ENCODE measurements around the gene ELAVL3.

ELAVL3 gene

GRCh38 chr19:11505032-11505503 lies 24.2 kb upstream of the ELAVL3 start:
- no peaks in the 10 kb centered on the region for H3K27me3 ChIP-seq (ENCODE audit: control insufficient read depth, insufficient read depth, low read length)
- peak overlapping the region; percentile 92 for H3K27ac ChIP-seq (ENCODE audit: low read depth, low read length)
- H3K9ac ChIP-seq (ENCODE audit: low read length), result peak overlapping the region; percentile 88
- no peaks in the 10 kb centered on the region for H3K36me3 ChIP-seq (ENCODE audit: control insufficient read depth, insufficient read depth, low read length)
- peak overlapping the region; percentile 89 for H3K4me3 ChIP-seq (ENCODE audit: low read depth, low read length)
- peaks cover 11% of the 10 kb centered on the region for H3K4me1 ChIP-seq (ENCODE audit: control insufficient read depth, insufficient read depth, low read length)
- H3K9me3 ChIP-seq (ENCODE audit: control insufficient read depth, insufficient read depth, low read depth, low read length), result no peaks in the 10 kb centered on the region

GRCh38 chr19:11504502-11505031 lies 23.7 kb upstream of the ELAVL3 start:
- Histone ChIP-seq H3K9ac (ENCODE audit: low read length) (peak overlapping the region; percentile 51), H3K4me3 (ENCODE audit: low read depth, low read length) (peak overlapping the region; percentile 89), H3K27me3 (ENCODE audit: control insufficient read depth, insufficient read depth, low read length) (no peaks in the 10 kb centered on the region), H3K4me1 (ENCODE audit: control insufficient read depth, insufficient read depth, low read length) (peaks cover 11% of the 10 kb centered on the region), H3K9me3 (ENCODE audit: control insufficient read depth, insufficient read depth, low read depth, low read length) (no peaks in the 10 kb centered on the region), H3K36me3 (ENCODE audit: control insufficient read depth, insufficient read depth, low read length) (no peaks in the 10 kb centered on the region), H3K27ac (ENCODE audit: low read depth, low read length) (no peak overlapping the region)

GRCh38 chr19:11499890-11500420 lies 19.1 kb upstream of the ELAVL3 start:
- Histone ChIP-seq H3K4me1 (ENCODE audit: control insufficient read depth, insufficient read depth, low read length) (peaks cover 6% of the 10 kb centered on the region; the same call in 1 of the 2 replicates), H3K27ac (ENCODE audit: low read depth, low read length) (no peak overlapping the region), H3K36me3 (ENCODE audit: control insufficient read depth, insufficient read depth, low read length) (peaks cover 9% of the 10 kb centered on the region; the same call in 1 of the 2 replicates), H3K27me3 (ENCODE audit: control insufficient read depth, insufficient read depth, low read length) (no peaks in the 10 kb centered on the region), H3K9ac (ENCODE audit: low read length) (no peak overlapping the region), H3K9me3 (ENCODE audit: control insufficient read depth, insufficient read depth, low read depth, low read length) (no peaks in the 10 kb centered on the region), H3K4me3 (ENCODE audit: low read depth, low read length) (no peak overlapping the region)

- Histone ChIP-seq H3K4me3 (ENCODE audit: low read depth, low read length) (no peak overlapping the region), H3K36me3 (ENCODE audit: control insufficient read depth, insufficient read depth, low read length) (peaks cover 14% of the 10 kb centered on the region; the same call in 1 of the 2 replicates), H3K4me1 (ENCODE audit: control insufficient read depth, insufficient read depth, low read length) (no peaks in the 10 kb centered on the region), H3K9me3 (ENCODE audit: control insufficient read depth, insufficient read depth, low read depth, low read length) (no peaks in the 10 kb centered on the region), H3K27me3 (ENCODE audit: control insufficient read depth, insufficient read depth, low read length) (no peaks in the 10 kb centered on the region), H3K9ac (ENCODE audit: low read length) (no peak overlapping the region), H3K27ac (ENCODE audit: low read depth, low read length) (no peak overlapping the region)
Measured at GRCh38 chr19:11499220-11499726, 18.4 kb upstream of the ELAVL3 start.

- Histone ChIP-seq H3K4me1 (ENCODE audit: control insufficient read depth, insufficient read depth, low read length) (no peaks in the 10 kb centered on the region), H3K9ac (ENCODE audit: low read length) (no peak overlapping the region), H3K4me3 (ENCODE audit: low read depth, low read length) (no peak overlapping the region), H3K27ac (ENCODE audit: low read depth, low read length) (no peak overlapping the region), H3K9me3 (ENCODE audit: control insufficient read depth, insufficient read depth, low read depth, low read length) (no peaks in the 10 kb centered on the region), H3K36me3 (ENCODE audit: control insufficient read depth, insufficient read depth, low read length) (peaks cover 14% of the 10 kb centered on the region; the same call in 1 of the 2 replicates), H3K27me3 (ENCODE audit: control insufficient read depth, insufficient read depth, low read length) (no peaks in the 10 kb centered on the region)
Measured at GRCh38 chr19:11496391-11497163, 15.7 kb upstream of the ELAVL3 start.

- H3K27me3 ChIP-seq (ENCODE audit: control insufficient read depth, insufficient read depth, low read length), result no peaks in the 10 kb centered on the region
- H3K9me3 ChIP-seq (ENCODE audit: control insufficient read depth, insufficient read depth, low read depth, low read length), result no peaks in the 10 kb centered on the region
- no peak overlapping the region for H3K4me3 ChIP-seq (ENCODE audit: low read depth, low read length)
- no peaks in the 10 kb centered on the region for H3K4me1 ChIP-seq (ENCODE audit: control insufficient read depth, insufficient read depth, low read length)
- H3K36me3 ChIP-seq (ENCODE audit: control insufficient read depth, insufficient read depth, low read length), result peaks cover 14% of the 10 kb centered on the region; the same call in 1 of the 2 replicates
- no peak overlapping the region for H3K9ac ChIP-seq (ENCODE audit: low read length)
- H3K27ac ChIP-seq (ENCODE audit: low read depth, low read length), result no peak overlapping the region
Measured at GRCh38 chr19:11495885-11496284, 15.0 kb upstream of the ELAVL3 start.

- Histone ChIP-seq H3K27me3 (ENCODE audit: control insufficient read depth, insufficient read depth, low read length) (no peaks in the 10 kb centered on the region), H3K9me3 (ENCODE audit: control insufficient read depth, insufficient read depth, low read depth, low read length) (no peaks in the 10 kb centered on the region), H3K36me3 (ENCODE audit: control insufficient read depth, insufficient read depth, low read length) (peaks cover 17% of the 10 kb centered on the region; the same call in 1 of the 2 replicates), H3K4me3 (ENCODE audit: low read depth, low read length) (no peak overlapping the region), H3K27ac (ENCODE audit: low read depth, low read length) (no peak overlapping the region), H3K4me1 (ENCODE audit: control insufficient read depth, insufficient read depth, low read length) (no peaks in the 10 kb centered on the region), H3K9ac (ENCODE audit: low read length) (no peak overlapping the region)
Measured at GRCh38 chr19:11495481-11495880, 14.6 kb upstream of the ELAVL3 start.

- H3K4me3 ChIP-seq (ENCODE audit: low read depth, low read length), result no peak overlapping the region
- H3K9me3 ChIP-seq (ENCODE audit: control insufficient read depth, insufficient read depth, low read depth, low read length), result no peaks in the 10 kb centered on the region
- H3K27ac ChIP-seq (ENCODE audit: low read depth, low read length), result no peak overlapping the region
- H3K27me3 ChIP-seq (ENCODE audit: control insufficient read depth, insufficient read depth, low read length), result no peaks in the 10 kb centered on the region
- H3K36me3 ChIP-seq (ENCODE audit: control insufficient read depth, insufficient read depth, low read length), result peaks cover 17% of the 10 kb centered on the region; the same call in 1 of the 2 replicates
- no peak overlapping the region for H3K9ac ChIP-seq (ENCODE audit: low read length)
- H3K4me1 ChIP-seq (ENCODE audit: control insufficient read depth, insufficient read depth, low read length), result no peaks in the 10 kb centered on the region
Measured at GRCh38 chr19:11494634-11495285, 13.9 kb upstream of the ELAVL3 start.

GRCh38 chr19:11489378-11489777 lies 8.5 kb upstream of the ELAVL3 start:
- Histone ChIP-seq H3K4me1 (ENCODE audit: control insufficient read depth, insufficient read depth, low read length) (no peaks in the 10 kb centered on the region), H3K4me3 (ENCODE audit: low read depth, low read length) (no peak overlapping the region), H3K27ac (ENCODE audit: low read depth, low read length) (no peak overlapping the region), H3K9ac (ENCODE audit: low read length) (no peak overlapping the region), H3K36me3 (ENCODE audit: control insufficient read depth, insufficient read depth, low read length) (0 out of 2 replicates have a peak, but pooled peaks cover 3% of the 10 kb centered on the region), H3K27me3 (ENCODE audit: control insufficient read depth, insufficient read depth, low read length) (no peaks in the 10 kb centered on the region), H3K9me3 (ENCODE audit: control insufficient read depth, insufficient read depth, low read depth, low read length) (no peaks in the 10 kb centered on the region)

- H3K4me1 ChIP-seq (ENCODE audit: control insufficient read depth, insufficient read depth, low read length), result peaks cover 4% of the 10 kb centered on the region; the same call in 1 of the 2 replicates
- H3K9ac ChIP-seq (ENCODE audit: low read length), result no peak overlapping the region
- no peaks in the 10 kb centered on the region for H3K9me3 ChIP-seq (ENCODE audit: control insufficient read depth, insufficient read depth, low read depth, low read length)
- no peak overlapping the region for H3K4me3 ChIP-seq (ENCODE audit: low read depth, low read length)
- 0 out of 2 replicates have a peak, but pooled peaks cover 3% of the 10 kb centered on the region for H3K36me3 ChIP-seq (ENCODE audit: control insufficient read depth, insufficient read depth, low read length)
- peaks cover 7% of the 10 kb centered on the region for H3K27me3 ChIP-seq (ENCODE audit: control insufficient read depth, insufficient read depth, low read length)
- H3K27ac ChIP-seq (ENCODE audit: low read depth, low read length), result no peak overlapping the region
Measured at GRCh38 chr19:11486661-11487503, 6.0 kb upstream of the ELAVL3 start.

All from HUES6 (cell line).